ENCODE data around the gene CBX8.

CBX8 gene

DNA sequence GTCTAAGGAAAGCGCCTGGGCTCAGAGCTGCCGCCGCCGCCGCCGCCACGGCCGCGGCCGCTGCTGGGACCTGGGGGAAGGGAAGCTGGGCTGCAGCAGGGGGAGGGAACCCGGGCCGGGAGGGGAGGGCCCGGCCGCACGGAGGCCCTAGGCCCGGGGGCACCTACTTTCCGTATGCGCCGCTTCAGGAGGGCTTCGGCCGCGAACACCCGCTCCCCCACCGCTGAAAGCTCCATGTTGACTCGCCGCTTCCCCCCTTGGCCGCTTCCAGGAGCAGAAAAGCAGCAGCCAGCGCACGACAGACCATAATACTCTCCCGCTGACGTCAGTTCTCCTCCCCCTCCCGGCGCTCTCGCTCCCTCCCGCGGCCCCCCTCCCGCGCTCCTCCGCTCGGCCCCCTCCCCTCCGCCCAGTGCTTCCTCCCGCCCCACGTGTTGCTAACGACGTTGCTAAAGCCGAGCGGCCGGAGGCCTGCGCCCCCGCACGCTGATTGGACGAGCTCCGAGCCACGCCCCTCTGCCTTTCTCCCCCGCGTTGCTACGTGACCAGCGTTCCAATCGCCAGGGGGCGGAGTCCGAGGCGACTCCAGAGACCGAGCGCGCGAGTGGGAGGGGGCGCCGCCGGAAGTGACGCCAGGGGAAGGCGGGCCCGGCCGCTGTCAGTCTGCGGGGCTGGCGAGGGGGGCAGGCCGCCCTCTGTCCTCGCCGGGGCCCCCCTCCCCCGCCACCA lies at the start of gene CBX8:
TSS of gene CBX8 (minus strand) at position 315 of the 729 bp plus-strand sequence. CDS start at position 236, 79 bp downstream.
- peak; percentile 100 for DNase-seq

DNA sequence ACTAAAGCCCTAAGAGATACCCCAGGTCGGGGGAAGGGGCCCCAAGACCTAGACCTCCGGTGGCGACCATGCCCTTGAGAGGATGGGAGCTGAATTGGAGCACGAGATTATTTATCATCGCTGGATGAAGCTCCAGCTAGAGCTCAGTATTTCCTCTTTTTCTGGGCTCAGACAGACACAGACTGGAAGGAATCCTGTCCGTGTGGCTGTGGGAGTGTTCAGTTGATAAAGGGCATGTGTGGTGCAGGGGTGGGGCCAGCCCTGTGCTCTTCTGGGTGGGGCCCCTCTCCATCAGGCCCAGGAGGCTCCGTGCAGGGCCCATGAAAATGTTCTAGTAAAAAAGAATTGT lies 48.7 kb upstream of the CBX8 start:
- no peak for DNase-seq

DNA sequence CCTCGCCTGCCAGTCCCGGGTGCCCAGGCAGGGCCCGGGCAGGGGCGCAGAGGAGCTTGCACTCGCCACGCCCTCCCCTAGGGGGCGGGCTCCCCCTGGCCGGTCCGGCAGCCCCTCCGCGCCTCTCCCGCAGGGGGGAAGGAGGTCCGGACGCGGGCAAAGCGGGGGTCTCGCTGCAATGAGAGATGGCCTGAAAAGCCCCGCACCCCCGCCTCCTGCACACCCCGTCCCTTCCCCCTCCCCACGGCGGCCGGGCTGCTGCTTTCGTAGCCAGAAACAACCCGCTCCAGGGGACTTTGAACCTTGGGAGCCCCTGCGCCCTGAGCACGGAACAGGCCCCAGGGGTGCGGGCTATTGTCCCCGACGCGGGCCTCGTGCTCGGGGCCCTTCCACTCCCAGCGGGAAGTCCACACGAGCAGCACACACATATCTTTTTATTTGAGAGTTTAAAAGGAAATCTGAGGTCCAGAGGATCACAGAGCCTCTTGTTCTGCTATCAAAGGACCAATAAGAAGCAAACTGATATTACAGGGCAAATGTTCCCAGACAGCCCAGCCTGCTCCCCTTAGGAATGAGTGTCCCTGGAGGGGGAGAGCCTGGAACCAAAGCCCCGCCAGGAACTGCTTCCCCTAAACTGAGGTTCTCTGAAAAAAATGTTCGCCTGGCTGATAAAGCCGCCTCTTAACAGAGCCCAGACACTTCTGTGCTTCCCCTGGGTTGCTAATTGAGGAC lies 48.2 kb upstream of the CBX8 start:
- peak; percentile 64 for DNase-seq

- DNase-seq = peak; percentile 65
These were observed 47.2 kb upstream of the CBX8 start for GRCh38 chr17:79843816-79844800.

- DNase-seq = no peak
These were observed 46.6 kb upstream of the CBX8 start for GRCh38 chr17:79843474-79843815.

DNA sequence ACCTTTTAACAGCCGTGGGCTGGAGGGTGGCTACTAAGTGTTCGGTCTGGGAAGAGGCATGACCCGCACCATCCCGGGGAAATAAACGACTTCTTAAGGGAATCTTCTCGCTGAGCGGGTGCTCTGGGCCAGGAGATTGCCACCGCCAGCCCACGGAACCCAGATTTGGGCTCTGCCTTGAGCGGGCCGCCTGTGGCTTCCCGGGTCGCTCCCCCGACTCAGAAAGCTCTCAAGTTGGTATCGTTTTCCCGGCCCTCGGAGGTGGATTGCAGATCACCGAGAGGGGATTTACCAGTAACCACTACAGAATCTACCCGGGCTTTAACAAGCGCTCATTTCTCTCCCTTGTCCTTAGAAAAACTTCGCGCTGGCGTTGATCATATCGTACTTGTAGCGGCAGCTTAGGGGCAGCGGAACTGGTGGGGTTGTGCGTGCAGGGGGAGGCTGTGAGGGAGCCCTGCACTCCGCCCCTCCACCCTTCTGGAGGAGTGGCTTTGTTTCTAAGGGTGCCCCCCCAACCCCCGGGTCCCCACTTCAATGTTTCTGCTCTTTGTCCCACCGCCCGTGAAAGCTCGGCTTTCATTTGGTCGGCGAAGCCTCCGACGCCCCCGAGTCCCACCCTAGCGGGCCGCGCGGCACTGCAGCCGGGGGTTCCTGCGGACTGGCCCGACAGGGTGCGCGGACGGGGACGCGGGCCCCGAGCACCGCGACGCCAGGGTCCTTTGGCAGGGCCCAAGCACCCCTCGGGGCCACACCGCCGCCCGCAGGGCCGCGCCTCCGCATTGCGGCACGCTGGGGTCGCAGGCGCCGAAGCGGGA lies 46.0 kb upstream of the CBX8 start:
- DNase-seq = peak; percentile 59

DNA sequence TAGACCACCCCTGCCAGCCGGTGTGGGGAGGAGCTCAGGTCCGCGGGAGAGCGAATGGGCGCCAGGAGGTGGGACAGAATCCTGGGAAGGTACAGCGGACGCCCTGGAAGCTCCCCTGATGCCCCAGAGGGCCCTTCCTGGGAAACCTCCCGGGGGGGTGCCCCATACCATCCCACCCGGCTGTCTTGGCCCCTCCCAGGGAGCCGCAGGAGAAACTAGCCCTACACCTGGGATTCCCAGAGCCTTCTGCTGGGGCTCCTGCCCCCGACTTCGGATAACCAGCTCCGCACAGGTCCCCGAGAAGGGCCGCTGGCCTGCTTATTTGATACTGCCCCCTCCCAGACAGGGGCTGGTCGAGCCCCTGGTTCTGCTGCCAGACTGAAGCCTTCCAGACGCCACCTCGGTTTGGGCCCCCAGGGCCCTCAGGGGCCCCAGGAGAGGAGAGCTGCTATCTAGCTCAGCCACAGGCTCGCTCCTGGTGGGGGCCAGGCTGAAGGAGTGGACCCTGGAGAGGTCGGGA lies 45.3 kb upstream of the CBX8 start:
- DNase-seq = no peak

DNA sequence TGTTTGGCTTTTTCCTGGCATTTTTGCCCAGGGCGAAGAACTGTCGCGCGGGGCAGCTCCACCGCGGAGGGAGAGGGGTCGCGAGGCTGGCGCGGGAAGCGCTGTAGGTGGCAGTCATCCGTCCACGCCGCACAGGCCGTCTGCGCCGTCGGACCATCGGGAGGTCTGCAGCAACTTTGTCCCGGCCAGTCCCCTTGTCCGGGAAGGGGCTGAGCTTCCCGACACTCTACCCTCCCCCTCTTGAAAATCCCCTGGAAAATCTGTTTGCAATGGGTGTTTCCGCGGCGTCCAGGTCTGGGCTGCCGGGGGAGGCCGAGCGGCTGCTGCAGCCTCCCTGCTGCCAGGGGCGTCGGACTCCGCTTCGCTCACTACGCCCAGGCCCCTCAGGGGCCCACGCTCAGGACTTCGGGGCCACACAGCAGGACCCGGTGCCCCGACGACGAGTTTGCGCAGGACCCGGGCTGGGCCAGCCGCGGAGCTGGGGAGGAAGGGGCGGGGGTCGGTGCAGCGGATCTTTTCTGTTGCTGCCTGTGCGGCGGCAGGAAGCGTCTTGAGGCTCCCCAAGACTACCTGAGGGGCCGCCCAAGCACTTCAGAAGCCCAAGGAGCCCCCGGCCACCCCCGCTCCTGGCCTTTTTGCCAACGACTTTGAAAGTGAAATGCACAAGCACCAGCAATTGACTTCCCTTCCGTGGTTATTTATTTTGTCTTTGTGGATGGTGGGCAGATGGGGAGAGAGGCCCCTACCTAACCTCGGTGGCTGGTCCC lies 44.7 kb upstream of the CBX8 start:
- DNase-seq = peak; percentile 36

GRCh38 chr17:79840989-79841286 lies 44.1 kb upstream of the CBX8 start:
- DNase-seq = no peak

DNA sequence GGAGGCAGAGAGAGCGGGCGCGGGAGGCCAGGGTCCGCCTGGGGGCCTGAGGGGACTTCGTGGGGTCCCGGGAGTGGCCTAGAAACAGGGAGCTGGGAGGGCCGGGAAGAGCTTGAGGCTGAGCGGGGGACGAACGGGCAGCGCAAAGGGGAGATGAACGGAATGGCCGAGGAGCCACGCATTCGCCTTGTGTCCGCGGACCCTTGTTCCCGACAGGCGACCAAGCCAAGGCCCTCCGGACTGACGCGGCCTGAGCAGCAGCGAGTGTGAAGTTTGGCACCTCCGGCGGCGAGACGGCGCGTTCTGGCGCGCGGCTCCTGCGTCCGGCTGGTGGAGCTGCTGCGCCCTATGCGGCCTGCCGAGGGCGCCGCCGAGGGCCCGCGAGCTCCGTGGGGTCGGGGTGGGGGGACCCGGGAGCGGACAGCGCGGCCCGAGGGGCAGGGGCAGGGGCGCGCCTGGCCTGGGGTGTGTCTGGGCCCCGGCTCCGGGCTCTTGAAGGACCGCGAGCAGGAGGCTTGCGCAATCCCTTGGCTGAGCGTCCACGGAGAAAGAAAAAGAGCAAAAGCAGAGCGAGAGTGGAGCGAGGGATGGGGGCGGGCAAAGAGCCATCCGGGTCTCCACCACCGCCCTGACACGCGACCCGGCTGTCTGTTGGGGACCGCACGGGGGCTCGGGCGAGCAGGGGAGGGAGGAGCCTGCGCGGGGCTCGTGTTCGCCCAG lies 43.6 kb upstream of the CBX8 start:
- peak; percentile 74 for DNase-seq

DNA sequence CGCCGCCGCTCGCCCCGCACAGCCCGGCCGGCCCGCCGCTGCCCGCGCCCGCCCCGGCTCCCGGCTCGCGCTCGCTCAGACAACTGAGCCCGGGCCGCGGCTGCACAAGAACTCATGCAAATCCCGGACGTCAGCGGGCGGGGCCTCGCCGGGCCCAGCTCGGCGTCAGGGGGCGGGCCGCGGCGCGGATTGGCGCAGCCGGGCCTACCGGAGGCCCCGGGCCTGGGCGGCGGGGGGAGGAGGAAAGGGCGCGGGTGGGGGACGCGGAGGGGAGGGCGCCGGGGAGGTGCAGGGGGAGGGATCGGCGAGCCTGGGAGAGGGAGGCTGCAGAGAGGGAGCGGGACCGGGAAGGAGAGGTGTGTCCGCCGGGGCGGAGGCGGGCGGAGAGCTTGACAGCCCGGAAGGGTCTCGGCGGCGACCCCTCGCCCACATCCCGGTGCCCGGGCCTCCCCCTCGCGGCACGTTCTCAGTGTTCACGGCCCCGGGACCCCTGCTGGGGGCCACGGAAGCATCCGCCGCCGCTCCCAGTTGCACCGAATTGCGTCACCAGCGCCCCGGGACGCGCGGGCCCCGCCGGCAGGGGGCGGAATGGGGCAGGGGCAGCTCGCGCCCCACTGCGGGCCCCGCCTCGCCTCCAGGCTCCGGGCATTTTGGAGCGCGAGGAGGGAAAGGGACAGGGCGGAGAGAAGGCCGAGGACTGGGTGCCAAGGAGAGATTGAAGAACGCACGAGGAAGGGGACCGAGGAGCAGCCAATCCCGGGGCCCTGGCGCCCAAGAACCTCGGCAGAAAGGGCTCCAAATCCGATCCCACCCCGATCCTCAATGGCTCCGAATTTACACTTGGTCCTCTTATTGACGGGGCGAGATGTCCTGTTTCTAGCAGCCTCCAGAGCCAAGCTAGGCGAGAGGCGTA lies 42.7 kb upstream of the CBX8 start, which contains the start of gene CBX4:
TSS of gene CBX4 (minus strand) at position 85 of the 913 bp plus-strand sequence. CDS start 189 bp downstream, outside the sequence.
- peak; percentile 98 for DNase-seq

DNA sequence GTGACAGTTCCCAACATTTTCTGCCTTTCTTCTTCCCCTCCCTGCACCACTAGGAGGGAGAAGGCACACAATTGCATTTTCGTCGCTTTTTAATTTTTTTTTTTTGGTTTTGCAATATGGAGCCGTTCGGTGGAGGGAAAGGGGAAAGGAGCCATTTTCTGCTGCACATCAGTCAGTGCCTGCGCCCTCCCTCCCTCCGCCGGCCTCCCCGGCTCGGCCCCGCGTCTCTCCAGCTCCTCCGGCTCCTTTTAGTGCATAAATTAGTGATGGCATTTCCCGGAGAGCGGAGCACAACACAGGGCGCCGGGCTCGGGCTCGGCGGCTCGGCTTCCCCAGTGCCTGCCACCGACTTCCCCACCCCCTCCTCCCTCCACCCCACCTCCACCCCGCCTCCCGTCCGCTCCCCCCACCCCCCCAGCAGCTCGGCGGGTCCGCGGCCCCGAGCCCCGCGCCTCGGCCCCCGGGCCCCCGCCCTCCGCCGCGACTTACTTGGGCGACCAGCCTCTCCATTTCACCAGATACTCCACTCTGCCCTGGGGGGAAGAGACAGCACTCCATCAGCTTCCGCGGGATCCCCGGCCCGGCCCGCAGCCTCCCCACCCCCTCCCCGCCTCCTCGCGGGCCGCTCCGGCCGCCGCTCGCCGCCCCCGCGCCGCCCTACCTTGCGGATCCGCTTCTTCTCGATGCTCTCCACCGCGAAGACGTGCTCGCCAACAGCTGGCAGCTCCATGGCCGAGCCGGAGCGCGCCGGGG lies 41.8 kb upstream of the CBX8 start:
- DNase-seq = peak; percentile 81

- DNase-seq = peak; percentile 59
These were observed 41.1 kb upstream of the CBX8 start for GRCh38 chr17:79837888-79838521.

DNA sequence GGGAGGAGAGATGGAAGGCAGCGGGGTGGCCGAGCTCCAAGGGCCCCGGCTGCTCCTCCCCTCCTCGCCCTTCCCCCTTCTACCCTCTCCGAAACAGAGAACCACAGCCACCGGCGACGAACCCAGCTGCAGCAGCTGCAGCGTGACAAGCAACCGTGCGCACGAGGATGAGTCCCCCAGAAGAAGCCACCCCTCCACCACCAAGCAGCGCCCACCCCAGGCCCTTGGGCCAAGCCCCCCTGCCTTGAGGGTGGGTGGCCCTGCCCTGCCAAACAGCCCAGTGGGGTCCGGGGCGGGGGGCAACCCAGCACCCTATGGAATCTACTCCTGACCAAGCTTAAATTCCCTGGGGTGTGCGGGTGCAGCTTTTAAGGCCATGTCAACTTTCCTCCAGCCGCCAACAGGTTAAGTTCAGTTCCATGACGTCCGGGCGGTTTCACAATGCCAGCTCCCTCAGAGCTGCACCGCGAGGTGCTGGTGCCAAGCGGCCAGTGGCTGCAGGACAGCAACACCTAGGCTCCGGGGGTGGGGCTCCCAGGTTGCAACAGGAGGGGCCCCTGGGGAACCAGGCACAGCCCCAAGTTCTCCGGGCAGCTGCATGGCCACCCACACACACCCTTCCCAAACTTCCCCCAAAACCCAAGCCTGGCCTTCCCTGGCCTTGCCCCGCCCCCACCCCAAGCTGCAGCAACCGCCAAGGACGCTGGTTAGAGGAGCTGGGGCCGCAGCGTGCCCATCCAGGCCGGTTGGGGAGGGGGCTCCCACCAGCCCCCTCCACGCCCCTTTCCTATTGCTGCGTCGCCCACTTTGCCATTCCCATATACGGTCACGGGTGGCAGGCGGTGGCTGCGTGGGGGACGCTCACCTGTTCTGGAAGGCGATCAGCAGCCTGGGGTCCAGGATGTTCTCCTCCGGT lies 40.4 kb upstream of the CBX8 start:
- DNase-seq = peak; percentile 81

DNA sequence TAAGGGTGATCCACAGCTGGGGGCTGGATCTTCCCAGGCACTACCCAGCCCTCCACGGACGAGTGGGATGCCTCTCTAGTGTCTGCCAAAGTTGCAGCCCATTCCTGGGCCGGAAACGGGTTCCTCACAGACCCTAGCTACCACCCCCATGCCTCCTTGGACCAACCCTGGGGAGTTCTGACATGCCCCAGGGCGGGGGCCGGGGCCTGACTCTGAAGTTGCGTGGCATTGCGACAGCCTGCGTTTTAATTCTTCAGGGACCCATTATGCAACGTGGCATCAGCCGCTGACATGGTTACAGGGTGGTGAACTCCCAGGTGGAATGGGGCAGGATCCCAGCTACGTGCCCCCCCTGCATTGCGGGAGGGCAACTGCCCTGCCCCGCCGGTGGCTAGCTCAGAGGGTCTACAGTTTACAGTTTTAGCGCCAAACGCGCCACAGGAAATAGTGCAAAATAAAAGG lies 39.7 kb upstream of the CBX8 start:
- DNase-seq = peak; percentile 70

DNA sequence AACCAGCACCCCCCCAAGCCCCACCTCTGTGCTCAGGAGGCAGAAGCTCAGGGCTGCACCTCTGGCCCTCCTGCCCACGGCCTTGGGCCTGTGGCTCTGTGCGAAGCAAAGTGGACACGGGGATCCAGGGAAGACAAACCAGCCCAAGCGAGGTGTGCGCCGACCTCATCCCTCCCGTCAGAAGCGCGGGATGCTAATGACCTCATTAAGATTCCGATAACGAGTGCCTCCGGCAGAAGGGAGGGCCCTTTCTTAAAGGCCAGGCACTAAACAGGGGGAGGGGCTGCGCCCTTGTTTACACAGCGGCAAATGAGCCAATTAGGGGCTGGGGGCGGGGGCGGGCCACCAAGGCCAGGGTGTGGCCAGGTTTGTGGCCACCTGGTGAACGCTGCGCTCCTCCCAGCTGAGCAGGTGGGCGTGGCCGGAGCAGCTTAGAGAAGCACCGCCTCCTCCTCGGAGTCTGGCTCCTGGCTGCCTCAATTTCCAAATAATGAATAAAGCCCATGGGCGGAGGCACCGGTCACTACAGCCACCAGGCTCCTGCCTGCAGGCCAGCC lies 39.2 kb upstream of the CBX8 start:
- DNase-seq = peak; percentile 97

DNA sequence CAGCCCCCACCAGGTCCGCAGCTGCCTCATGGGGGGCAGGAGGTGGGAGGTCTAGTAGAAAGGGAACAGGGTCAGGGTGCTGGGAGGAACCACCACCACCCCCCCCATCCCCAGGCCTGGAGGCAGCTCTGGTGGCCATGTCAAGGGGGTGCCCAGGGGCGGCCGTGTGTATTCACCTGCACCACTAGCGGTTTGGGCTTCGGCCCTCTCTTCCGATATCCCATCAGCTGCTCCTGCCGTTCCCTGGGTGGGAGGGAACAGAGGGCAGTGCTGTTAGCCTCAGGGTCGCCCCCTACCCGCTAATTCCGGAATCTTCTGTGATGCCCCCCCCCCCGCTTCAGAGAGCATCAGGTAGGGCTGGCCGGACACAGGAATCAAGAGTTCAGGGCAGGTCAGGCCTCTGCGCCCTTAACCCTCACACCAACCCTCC lies 38.6 kb upstream of the CBX8 start:
- no peak for DNase-seq

All from NCI-H69 (cell line).